ENCODE data around the gene CASP9.
"Not testable (repeated sequence)": the region's sequence is repeated elsewhere in the genome, so short reads cannot be mapped to it uniquely, and the experiment has no call there.

The CASP9 gene

GRCh38 chr1:15519625-15520024 is 4.4 kb downstream of the CASP9 start:
- TF ChIP-seq ZNF274 (IDR thresholded peaks at IDR 0.05; ENCODE audit: low read depth, low read length): no peak
- H3K4me3 ChIP-seq (ENCODE audit: low read length): no peak overlapping the region

GRCh38 chr1:15515022-15515663 is 8.9 kb downstream of the CASP9 start:
- H3K4me3 ChIP-seq (ENCODE audit: low read length): no peak overlapping the region
- TF ChIP-seq ZNF274 (IDR thresholded peaks at IDR 0.05; ENCODE audit: low read depth, low read length): no peak

GRCh38 chr1:15514557-15514956 is 9.5 kb downstream of the CASP9 start:
- H3K4me3 ChIP-seq (ENCODE audit: low read length): not testable (repeated sequence)

GRCh38 chr1:15513919-15514318 is 10.1 kb downstream of the CASP9 start:
- no peak for TF ChIP-seq ZNF274 (IDR thresholded peaks at IDR 0.05; ENCODE audit: low read depth, low read length)
- no peak overlapping the region for H3K4me3 ChIP-seq (ENCODE audit: low read length)

GRCh38 chr1:15513192-15513591 is 10.8 kb downstream of the CASP9 start:
- no peak overlapping the region for H3K4me3 ChIP-seq (ENCODE audit: low read length)
- TF ChIP-seq ZNF274 (IDR thresholded peaks at IDR 0.05; ENCODE audit: low read depth, low read length): no peak

GRCh38 chr1:15510611-15511405 is 13.2 kb downstream of the CASP9 start:
- H3K4me3 ChIP-seq (ENCODE audit: low read length): no peak overlapping the region
- no peak for TF ChIP-seq ZNF274 (IDR thresholded peaks at IDR 0.05; ENCODE audit: low read depth, low read length)

- no peak for TF ChIP-seq ZNF274 (IDR thresholded peaks at IDR 0.05; ENCODE audit: low read depth, low read length)
Observed at GRCh38 chr1:15509586-15509985, 14.4 kb downstream of the CASP9 start.

GRCh38 chr1:15508700-15509487 is 15.1 kb downstream of the CASP9 start:
- H3K4me3 ChIP-seq (ENCODE audit: low read length): no peak overlapping the region
- TF ChIP-seq ZNF274 (IDR thresholded peaks at IDR 0.05; ENCODE audit: low read depth, low read length): no peak

More at GRCh38 chr1:15509586-15509985, 14.4 kb downstream of the CASP9 start:
- no peak overlapping the region for H3K4me3 ChIP-seq (ENCODE audit: low read length)

GRCh38 chr1:15507278-15507677 is 16.7 kb downstream of the CASP9 start:
- H3K4me3 ChIP-seq (ENCODE audit: low read length): no peak overlapping the region
- TF ChIP-seq ZNF274 (IDR thresholded peaks at IDR 0.05; ENCODE audit: low read depth, low read length): no peak

GRCh38 chr1:15506831-15507230 is 17.2 kb downstream of the CASP9 start:
- no peak overlapping the region for H3K4me3 ChIP-seq (ENCODE audit: low read length)
- TF ChIP-seq ZNF274 (IDR thresholded peaks at IDR 0.05; ENCODE audit: low read depth, low read length): no peak

- H3K4me3 ChIP-seq (ENCODE audit: low read length): no peak overlapping the region
- no peak for TF ChIP-seq ZNF274 (IDR thresholded peaks at IDR 0.05; ENCODE audit: low read depth, low read length)
Observed at GRCh38 chr1:15504436-15504835, 19.6 kb downstream of the CASP9 start.

GRCh38 chr1:15501208-15502032 is 22.6 kb downstream of the CASP9 start:
- no peak overlapping the region for H3K4me3 ChIP-seq (ENCODE audit: low read length)
- no peak for TF ChIP-seq ZNF274 (IDR thresholded peaks at IDR 0.05; ENCODE audit: low read depth, low read length)

- no peak overlapping the region for H3K4me3 ChIP-seq (ENCODE audit: low read length)
- TF ChIP-seq ZNF274 (IDR thresholded peaks at IDR 0.05; ENCODE audit: low read depth, low read length): no peak
Observed at GRCh38 chr1:15500184-15501178, 23.5 kb downstream of the CASP9 start.

Measured in GM08714 (cell line).